GM12878 (cell line): ENCODE measurements around the gene AP3D1. TPM values are rescaled to one million over a fixed set of nuclear protein-coding genes. Genes with fewer than 3 reads are reported as not detected.
A peak's percentile ranks its signal among the peaks of the same experiment; 100 is the strongest.

Experiments
- CREB1 ChIP-seq: IDR thresholded peaks from 2 replicates; pipeline ENCODE4 v1.6.1; 2012; ENCODE audit warnings: low read depth, mild to moderate bottlenecking, inconsistent platforms
- CTCF ChIP-seq, 3 experiments: IDR thresholded peaks in 2 of 3; conservative IDR thresholded peaks in 1 of 3; 2 replicates each; pipeline ENCODE4 v1.5.1; 2011; ENCODE audit warnings: low read depth in 3 of 3, low read length in 3 of 3, mild to moderate bottlenecking in 3 of 3, control low read depth in 2 of 3, moderate library complexity in 2 of 3, inconsistent platforms in 1 of 3, mixed read lengths in 1 of 3; ENCODE audit not compliant: control insufficient read depth in 2 of 3, insufficient read depth in 1 of 3; ENCODE audit errors: extremely low read depth in 1 of 3
- CUX1 ChIP-seq: IDR thresholded peaks from 2 replicates; pipeline ENCODE4 v1.6.1; 2012; ENCODE audit warnings: improper control_type of control experiment, low read depth, low read length; ENCODE audit not compliant: insufficient replicate concordance
- DPF2 ChIP-seq: fragments of 450-650 bp; IDR thresholded peaks from 2 replicates; pipeline ENCODE4 v1.6.1; 2017; ENCODE audit warnings: mild to moderate bottlenecking
- EGR1 ChIP-seq, 2 experiments: IDR thresholded peaks; 1 replicate in 1 of 2; 2 replicates in 1 of 2; pipeline ENCODE4 v1.6.1; 2011 to 2012; ENCODE audit warnings: low read depth in 2 of 2, low read length in 2 of 2, borderline replicate concordance in 1 of 2, mild to moderate bottlenecking in 1 of 2, moderate library complexity in 1 of 2
- HDGF ChIP-seq: fragments of 450-650 bp; IDR thresholded peaks from 2 replicates; pipeline ENCODE4 v1.6.1; 2016; ENCODE audit warnings: antibody characterized with exemption
- HSF1 ChIP-seq: fragments of 150-350 bp; IDR thresholded peaks from 2 replicates; pipeline ENCODE4 v1.6.1; 2014; ENCODE audit warnings: mild to moderate bottlenecking, low read depth, low read length
- IKZF2 ChIP-seq, 2 experiments: fragments of 450-650 bp; IDR thresholded peaks; 2 replicates each; pipeline ENCODE4 v1.6.1; 2017; ENCODE audit warnings: mild to moderate bottlenecking in 2 of 2, moderate library complexity in 2 of 2
- KLF5 ChIP-seq: fragments of 450-650 bp; IDR thresholded peaks from 2 replicates; pipeline ENCODE4 v1.6.1; 2014; ENCODE audit warnings: mild to moderate bottlenecking; ENCODE audit not compliant: partially characterized antibody
- NBN ChIP-seq: fragments of 450-650 bp; IDR thresholded peaks from 2 replicates; pipeline ENCODE4 v1.6.1; 2016
- NFXL1 ChIP-seq: fragments of 450-650 bp; IDR thresholded peaks from 2 replicates; pipeline ENCODE4 v1.6.1; 2017; ENCODE audit warnings: antibody characterized with exemption, mild to moderate bottlenecking, borderline replicate concordance
- NR2C1 ChIP-seq: fragments of 450-650 bp; IDR thresholded peaks from 2 replicates; pipeline ENCODE4 v1.6.1; 2017; ENCODE audit warnings: antibody characterized with exemption, mild to moderate bottlenecking, moderate library complexity
- POLR2AphosphoS5 ChIP-seq: IDR thresholded peaks from 2 replicates; pipeline ENCODE4 v1.6.1; 2011; ENCODE audit warnings: mild to moderate bottlenecking, low read length, inconsistent platforms
- RAD51 ChIP-seq: fragments of 450-650 bp; IDR thresholded peaks from 2 replicates; pipeline ENCODE4 v1.6.1; 2016; ENCODE audit warnings: moderate library complexity, mild to moderate bottlenecking, inconsistent platforms
- RBBP5 ChIP-seq: fragments of 200-600 bp; sonication (generic); conservative IDR thresholded peaks from 2 replicates; pipeline ENCODE4 v1.6.1; 2016
- RUNX3 ChIP-seq: IDR thresholded peaks from 2 replicates; pipeline ENCODE4 v1.6.1; 2012; ENCODE audit warnings: low read length, inconsistent platforms
- SKIL ChIP-seq: fragments of 450-650 bp; IDR thresholded peaks from 2 replicates; pipeline ENCODE4 v1.6.1; 2017; ENCODE audit warnings: mild to moderate bottlenecking, low read depth, inconsistent platforms; ENCODE audit not compliant: poor library complexity, severe bottlenecking
- SMAD5 ChIP-seq: IDR thresholded peaks from 2 replicates; pipeline ENCODE4 v1.6.1; 2016; ENCODE audit warnings: antibody characterized with exemption, low read depth
- SPI1 ChIP-seq: IDR thresholded peaks from 2 replicates; pipeline ENCODE4 v1.6.1; 2011; ENCODE audit warnings: low read depth, mild to moderate bottlenecking, low read length, moderate library complexity, borderline replicate concordance; ENCODE audit not compliant: insufficient read depth
- polyA plus RNA-seq, 11 experiments: library from polyadenylated mRNA; depleted of rRNA in 4 of 11; unstranded in 6 of 11; stranded (reverse) in 5 of 11; fragments of >200 nt; fragmentation: Nextera tagmentation in 4 of 11; fragmentation: Illumina TruSeq in 1 of 11; extraction: Ambion mirVana in 4 of 11; extraction: Trizol in 1 of 11; gene quantifications; 1 replicate in 1 of 11; 2 replicates in 10 of 11; pipeline versions ENCODE4 v1.2.1 to v1.2.3, GENCODE V29; 2011 to 2016; ENCODE audit warnings: inconsistent platforms in 2 of 11, missing spikeins in 2 of 11, low read depth in 1 of 11
- total RNA-seq, 4 experiments: library from RNA; depleted of rRNA in 3 of 4; stranded (reverse); fragments of >200 nt in 3 of 4; fragmentation: Illumina TruSeq in 1 of 4; extraction: Trizol in 1 of 4; gene quantifications; 2 replicates each; pipeline versions ENCODE4 v1.2.1 to v1.2.3, GENCODE V29; 2013 to 2021

AP3D1 gene
- total and polyA plus RNA-seq, 10 of the 15 experiments (the other 5 are each of a cell fraction or from before 2014, with no cell fraction given) = 1.5 to 108 (median 59.1) TPM

- TF ChIP-seq SKIL (no peak), HSF1 (no peak), CREB1 (no peak), NBN (peak; percentile 33; the same call in 1 of the 2 replicates), POLR2AphosphoS5 (peak; percentile 38; the same call in 1 of the 2 replicates), CTCF (IDR thresholded peaks at IDR 0.05 in 2 of 3, conservative IDR thresholded peaks at IDR 0.05 in 1 of 3; ENCODE audit: control insufficient read depth in 2 of 3, extremely low read depth in 1 of 3, insufficient read depth in 1 of 3, low read depth in 3 of 3, low read length in 3 of 3) (0 out of 6 replicates have a peak, but pooled peaks of 1 of the 3 experiments have one; percentile 4), KLF5 (no peak), IKZF2 (IDR thresholded peaks at IDR 0.05) (peak; percentile 28 to 64; a peak in 1 of 4 replicates), DPF2 (no peak), SPI1 (0 out of 2 replicates have a peak, but pooled peaks have one; percentile 24), EGR1 (IDR thresholded peaks at IDR 0.05; ENCODE audit: borderline replicate concordance in 1 of 2, low read depth in 2 of 2, low read length in 2 of 2) (0 out of 3 replicates have a peak, but pooled peaks of 1 of the 2 experiments have one; percentile 4), HDGF (peak; percentile 69; the same call in 1 of the 2 replicates), RAD51 (no peak), NFXL1 (peak; percentile 99), CUX1 (no peak), NR2C1 (no peak), RBBP5 (no peak), RUNX3 (peak; percentile 53), SMAD5 (no peak)
Measured at GRCh38 chr19:2055931-2056836, 95.2 kb downstream of the AP3D1 start (continued).
